Astrocyte (in vitro differentiated cells and primary cell): ENCODE results near the gene TAF4. TPM values are rescaled to one million over a fixed set of nuclear protein-coding genes. Genes with fewer than 3 reads are reported as not detected.

ENCODE experiments used
- DNase-seq: peaks from one replicate; pipeline ENCODE4 v3.0.0-alpha.2; 2010; ENCODE audit warnings: low read depth
- FAIRE-seq: peaks from 2 replicates; lab custom pipeline; 2011; peaks lifted over from hg19 to GRCh38; lab: Jason Lieb, UNC
- H2AFZ ChIP-seq: 2 replicates; pipeline ENCODE4 v1.6.0; 2012; ENCODE audit warnings: low read depth, low read length, inconsistent platforms
- H3K27ac ChIP-seq: 2 replicates; pipeline ENCODE4 v1.5.1; 2011; ENCODE audit warnings: low read depth, low read length, inconsistent platforms
- H3K27me3 ChIP-seq: 2 replicates; pipeline ENCODE4 v1.6.0; 2011; ENCODE audit warnings: low read length, inconsistent platforms; ENCODE audit not compliant: insufficient read depth
- H3K36me3 ChIP-seq: 2 replicates; pipeline ENCODE4 v1.5.1; 2011; ENCODE audit warnings: low read length, inconsistent platforms; ENCODE audit not compliant: insufficient read depth
- H3K4me1 ChIP-seq: 2 replicates; pipeline ENCODE4 v1.5.1; 2011; ENCODE audit warnings: low read length, inconsistent platforms; ENCODE audit not compliant: insufficient read depth
- H3K4me2 ChIP-seq: 2 replicates; pipeline ENCODE4 v1.6.0; 2012; ENCODE audit warnings: low read length, inconsistent platforms
- H3K4me3 ChIP-seq: 2 replicates; pipeline ENCODE4 v1.5.1; 2011; ENCODE audit warnings: low read depth, mild to moderate bottlenecking, low read length, inconsistent platforms; ENCODE audit not compliant: insufficient read depth
- H3K79me2 ChIP-seq: 2 replicates; pipeline ENCODE4 v1.6.0; 2012; ENCODE audit warnings: mild to moderate bottlenecking, low read length, inconsistent platforms; ENCODE audit not compliant: insufficient read depth
- H3K9ac ChIP-seq: 2 replicates; pipeline ENCODE4 v1.6.0; 2012; ENCODE audit warnings: mild to moderate bottlenecking, low read length, inconsistent platforms
- H3K9me3 ChIP-seq: 2 replicates; pipeline ENCODE4 v1.5.1; 2012; ENCODE audit warnings: low read depth, mild to moderate bottlenecking, low read length, inconsistent platforms; ENCODE audit not compliant: insufficient read depth
- H4K20me1 ChIP-seq: 2 replicates; pipeline ENCODE4 v1.6.0; 2012; ENCODE audit warnings: low read length, inconsistent platforms; ENCODE audit not compliant: insufficient read depth
- H3K27ac Mint-ChIP-seq: one replicate; pipeline ENCODE4 v1.8.0; 2021; ENCODE audit warnings: mild to moderate bottlenecking, mixed read lengths; ENCODE audit not compliant: unreplicated experiment
- H3K27me3 Mint-ChIP-seq: one replicate; pipeline ENCODE4 v1.8.0; 2021; ENCODE audit warnings: low read depth, mixed read lengths; ENCODE audit not compliant: unreplicated experiment
- H3K36me3 Mint-ChIP-seq: one replicate; pipeline ENCODE4 v1.8.0; 2021; ENCODE audit warnings: low read depth, mixed read lengths; ENCODE audit not compliant: unreplicated experiment
- H3K4me1 Mint-ChIP-seq: one replicate; pipeline ENCODE4 v1.8.0; 2021; ENCODE audit warnings: low read depth, mixed read lengths; ENCODE audit not compliant: unreplicated experiment
- H3K4me3 Mint-ChIP-seq: one replicate; pipeline ENCODE4 v1.8.0; 2021; ENCODE audit warnings: mild to moderate bottlenecking, moderate library complexity, mixed read lengths; ENCODE audit not compliant: unreplicated experiment
- H3K9me3 Mint-ChIP-seq: one replicate; pipeline ENCODE4 v1.8.0; 2021; ENCODE audit warnings: mild to moderate bottlenecking, mixed read lengths; ENCODE audit not compliant: unreplicated experiment
- CTCF ChIP-seq: IDR thresholded peaks from 2 replicates; pipeline ENCODE4 v1.5.1; 2011; ENCODE audit warnings: low read depth, mild to moderate bottlenecking, inconsistent platforms, low read length, moderate library complexity; ENCODE audit not compliant: insufficient read depth
- EZH2 ChIP-seq: IDR thresholded peaks from 2 replicates; pipeline ENCODE4 v1.6.1; 2012; ENCODE audit warnings: mild to moderate bottlenecking, low read length, inconsistent platforms; ENCODE audit not compliant: insufficient read depth
- total RNA-seq: library from RNA; stranded (reverse); gene quantifications from 2 replicates; pipeline ENCODE4 v1.2.1, GENCODE V29; 2021

TAF4 gene
- total RNA-seq, 1 donor from 2014 or later, result 11.8 TPM

- Histone ChIP-seq H3K79me2 (no peaks in the 10 kb centered on the region), H3K9me3 (peaks cover 4% of the 10 kb centered on the region), H3K9ac (no peak overlapping the region), H3K4me3 (no peak overlapping the region), H3K36me3 (peaks cover 19% of the 10 kb centered on the region), H4K20me1 (no peaks in the 10 kb centered on the region), H2AFZ (no peak overlapping the region), H3K4me2 (no peak overlapping the region), H3K27ac (no peak overlapping the region), H3K27me3 (no peaks in the 10 kb centered on the region), H3K4me1 (no peaks in the 10 kb centered on the region)
- peaks cover 19% of the 10 kb centered on the region for H3K9me3 Mint-ChIP-seq
- DNase-seq, result no peak
- no peak overlapping the region for H3K27ac Mint-ChIP-seq
- no peaks in the 10 kb centered on the region for H3K27me3 Mint-ChIP-seq
- no peak for FAIRE-seq
- peaks cover 57% of the 10 kb centered on the region for H3K36me3 Mint-ChIP-seq
- H3K4me1 Mint-ChIP-seq, result no peaks in the 10 kb centered on the region
- no peak overlapping the region for H3K4me3 Mint-ChIP-seq
- TF ChIP-seq CTCF (no peak), EZH2 (no peak)
Observed at GRCh38 chr20:61991476-61991875, 74.2 kb downstream of the TAF4 start.

- Histone ChIP-seq H3K4me3 (no peak overlapping the region), H3K27ac (no peak overlapping the region), H3K4me2 (no peak overlapping the region), H3K9ac (no peak overlapping the region), H2AFZ (no peak overlapping the region), H3K4me1 (no peaks in the 10 kb centered on the region), H4K20me1 (no peaks in the 10 kb centered on the region), H3K79me2 (no peaks in the 10 kb centered on the region), H3K9me3 (peaks cover 4% of the 10 kb centered on the region), H3K27me3 (no peaks in the 10 kb centered on the region), H3K36me3 (peaks cover 19% of the 10 kb centered on the region)
- Mint-ChIP-seq H3K27me3 (no peaks in the 10 kb centered on the region), H3K4me1 (no peaks in the 10 kb centered on the region), H3K36me3 (peaks cover 54% of the 10 kb centered on the region), H3K4me3 (no peak overlapping the region), H3K27ac (no peak overlapping the region), H3K9me3 (peaks cover 19% of the 10 kb centered on the region)
- DNase-seq (no peak), FAIRE-seq (no peak)
- TF ChIP-seq CTCF (no peak), EZH2 (no peak)
Observed at GRCh38 chr20:61990484-61990883, 75.2 kb downstream of the TAF4 start.

GRCh38 chr20:61989741-61990140, 75.9 kb downstream of the TAF4 start:
- Mint-ChIP-seq H3K27me3 (no peaks in the 10 kb centered on the region), H3K36me3 (peaks cover 51% of the 10 kb centered on the region), H3K9me3 (peaks cover 19% of the 10 kb centered on the region), H3K27ac (no peak overlapping the region), H3K4me3 (no peak overlapping the region), H3K4me1 (no peaks in the 10 kb centered on the region)
- Histone ChIP-seq H3K4me1 (no peaks in the 10 kb centered on the region), H3K36me3 (peaks cover 19% of the 10 kb centered on the region), H3K27me3 (no peaks in the 10 kb centered on the region), H2AFZ (no peak overlapping the region), H3K27ac (no peak overlapping the region), H3K9me3 (peaks cover 4% of the 10 kb centered on the region), H3K79me2 (no peaks in the 10 kb centered on the region), H3K4me3 (no peak overlapping the region), H4K20me1 (no peaks in the 10 kb centered on the region), H3K4me2 (no peak overlapping the region), H3K9ac (no peak overlapping the region)
- DNase-seq, result no peak
- FAIRE-seq, result no peak
- no peak for TF ChIP-seq CTCF
- TF ChIP-seq EZH2, result no peak
